ENCODE results near the gene ETS1. TPM values are rescaled to one million over a fixed set of nuclear protein-coding genes. Genes with fewer than 3 reads are reported as not detected.

ETS1 gene
- total RNA-seq, 1 donor from 2014 or later: 45.6 TPM

GRCh38 chr11:128576555-128576954 lies 10.8 kb downstream of the ETS1 start:
- no peak for ATAC-seq (ENCODE audit: poor library complexity)
- DNase-seq: no peak
- intact Hi-C loops (cut with DNase I): no loop called here

- intact Hi-C loops (cut with DNase I): no loop called here
- DNase-seq: peak; percentile 45
- peak; percentile 86 for ATAC-seq (ENCODE audit: poor library complexity)
Measured at GRCh38 chr11:128575961-128576350, 11.4 kb downstream of the ETS1 start.

GRCh38 chr11:128575174-128575960 lies 12.0 kb downstream of the ETS1 start:
- ATAC-seq (ENCODE audit: poor library complexity) (no peak), DNase-seq (no peak)
- intact Hi-C loops (cut with DNase I): no loop called here

DNA sequence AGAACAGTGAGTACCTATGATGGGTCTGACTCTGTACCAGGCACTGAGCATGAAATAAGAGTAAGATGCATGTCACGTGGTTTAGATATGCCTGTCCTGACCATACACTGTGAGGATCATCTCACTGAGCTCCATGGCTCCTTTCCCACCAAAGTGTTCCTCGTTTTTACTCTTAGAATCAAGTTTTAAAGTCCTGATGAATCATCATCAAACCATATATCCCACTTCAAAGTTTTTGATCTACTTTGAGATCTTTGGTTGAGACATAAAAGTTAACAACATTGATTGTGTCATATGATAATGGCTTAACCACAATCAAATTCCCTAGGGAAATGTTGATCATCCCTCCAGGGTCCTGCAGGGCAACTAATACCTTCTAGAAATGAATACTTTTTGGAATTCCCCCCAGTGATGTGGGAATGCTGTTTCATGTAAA lies 12.8 kb downstream of the ETS1 start:
- intact Hi-C loops (cut with DNase I): no loop called here
- no peak for ATAC-seq (ENCODE audit: poor library complexity)
- DNase-seq: no peak

DNA sequence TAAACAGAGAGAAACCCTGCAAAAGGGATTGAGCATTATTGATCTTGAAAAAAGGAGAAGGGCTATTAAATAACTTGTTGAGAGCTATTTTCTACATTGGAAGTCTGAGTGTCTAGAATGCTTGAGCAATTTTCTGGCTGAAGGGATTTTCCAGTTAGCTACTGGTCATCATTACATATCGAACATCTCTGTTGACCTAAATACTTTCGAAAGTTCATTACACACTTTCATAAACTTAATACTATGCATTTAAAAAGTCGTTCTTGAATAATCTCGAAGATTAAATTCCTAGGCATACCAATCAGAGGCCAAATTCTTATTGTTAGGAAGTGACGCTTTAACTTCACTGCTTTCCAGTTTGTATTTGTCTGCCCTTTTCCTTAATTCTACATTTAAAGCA lies 13.7 kb downstream of the ETS1 start:
- DNase-seq (no peak), ATAC-seq (ENCODE audit: poor library complexity) (no peak)
- intact Hi-C loops (cut with DNase I): no loop called here

DNA sequence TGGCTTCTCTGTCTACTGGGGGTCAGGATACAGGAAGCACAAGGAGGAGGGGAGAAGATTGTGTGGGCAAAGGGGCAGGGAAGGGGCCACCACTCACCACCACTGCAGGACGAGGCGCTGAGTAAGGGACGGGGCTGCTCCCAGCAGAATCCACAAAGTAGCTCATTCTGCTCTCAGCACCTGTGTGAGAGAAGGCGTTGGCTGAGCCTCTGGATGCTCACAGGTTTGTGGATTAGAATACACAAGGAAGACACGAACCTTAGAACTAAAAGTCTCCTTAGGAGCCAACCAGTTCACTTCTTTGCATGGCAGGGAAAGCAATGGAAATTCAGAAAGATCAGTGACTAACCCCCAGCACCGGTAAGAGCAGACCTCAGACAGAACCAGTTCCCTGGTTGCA lies 14.4 kb downstream of the ETS1 start:
- ATAC-seq (ENCODE audit: poor library complexity): no peak

DNA sequence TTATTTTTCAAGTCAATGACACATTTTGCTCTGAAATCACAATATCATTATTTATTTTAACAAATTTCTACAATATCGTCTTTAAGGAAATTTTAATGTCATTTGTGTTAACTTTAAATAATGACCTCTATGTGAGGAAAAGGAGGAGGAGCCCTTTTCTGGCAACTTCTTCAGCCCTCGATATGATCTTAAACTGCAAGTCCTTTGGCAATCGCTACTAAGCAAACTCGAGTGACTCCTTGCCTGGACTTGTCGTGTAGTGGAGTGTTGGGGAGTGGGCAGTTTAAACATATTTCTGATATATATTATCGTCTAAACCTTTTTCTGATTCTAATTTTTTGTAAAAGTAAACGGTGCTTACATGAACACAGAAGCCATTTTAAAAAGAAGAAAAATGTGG lies 16.7 kb downstream of the ETS1 start:
- intact Hi-C loops (cut with DNase I): no loop called here
- DNase-seq (no peak), ATAC-seq (ENCODE audit: poor library complexity) (no peak)

More for the DNA sequence above, 14.4 kb downstream of the ETS1 start:
- no peak for DNase-seq
- intact Hi-C loops (cut with DNase I): no loop called here

DNA sequence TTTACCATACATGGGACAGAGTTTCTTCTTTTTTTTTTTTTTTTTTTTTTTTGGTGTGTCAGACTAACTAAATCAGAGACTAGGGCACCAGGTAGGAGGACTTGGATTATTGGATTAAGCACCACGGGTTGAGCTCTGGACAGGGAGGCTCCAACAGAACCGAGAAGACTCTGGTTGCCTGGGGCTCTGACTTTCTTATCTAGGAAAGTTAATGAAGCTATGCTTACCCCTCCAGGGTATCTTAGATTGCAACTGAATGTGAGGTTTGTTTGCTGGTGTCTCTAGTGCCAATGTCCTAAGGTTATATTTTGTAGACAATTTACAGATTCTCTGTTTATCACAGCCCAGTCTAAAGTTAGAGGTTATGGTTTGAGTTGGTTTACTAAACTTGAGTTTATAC lies 18.1 kb downstream of the ETS1 start:
- intact Hi-C loops (cut with DNase I): no loop called here
- DNase-seq (no peak), ATAC-seq (ENCODE audit: poor library complexity) (no peak)

DNA sequence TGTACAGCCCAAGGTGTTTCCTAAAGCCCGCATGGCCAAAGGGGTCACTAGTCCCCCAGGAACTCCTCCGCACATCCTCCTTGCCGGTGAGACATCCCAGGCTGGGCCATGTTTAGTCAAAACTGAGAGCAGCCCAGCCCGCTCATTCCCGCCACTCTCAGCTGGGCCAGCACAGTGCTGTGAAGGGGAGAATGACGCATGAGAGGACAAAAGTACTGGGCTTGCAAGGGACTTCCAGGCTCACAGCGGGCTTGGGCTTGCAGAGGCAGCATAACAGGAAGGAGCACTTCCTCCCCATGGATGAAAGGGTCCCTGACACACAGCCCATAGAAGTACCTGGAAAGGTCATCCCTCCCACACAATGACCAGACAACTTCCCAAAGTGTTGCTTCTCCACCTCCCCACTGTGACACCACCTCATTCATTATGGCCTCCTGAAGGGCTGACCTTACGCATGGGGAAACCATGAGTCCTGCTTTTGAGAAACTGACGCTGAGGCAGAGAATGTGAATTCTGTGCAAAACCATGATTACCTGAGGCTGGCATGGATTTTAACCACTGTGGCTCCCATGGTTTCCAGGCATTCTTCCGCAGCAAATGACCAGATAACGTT lies 19.1 kb downstream of the ETS1 start:
- intact Hi-C loops (cut with DNase I): no loop called here
- ATAC-seq (ENCODE audit: poor library complexity): peak; percentile 31
- DNase-seq: peak; percentile 37

GRCh38 chr11:128567130-128567529 lies 20.2 kb downstream of the ETS1 start:
- DNase-seq (no peak), ATAC-seq (ENCODE audit: poor library complexity) (no peak)
- intact Hi-C loops (cut with DNase I): no loop called here

DNA sequence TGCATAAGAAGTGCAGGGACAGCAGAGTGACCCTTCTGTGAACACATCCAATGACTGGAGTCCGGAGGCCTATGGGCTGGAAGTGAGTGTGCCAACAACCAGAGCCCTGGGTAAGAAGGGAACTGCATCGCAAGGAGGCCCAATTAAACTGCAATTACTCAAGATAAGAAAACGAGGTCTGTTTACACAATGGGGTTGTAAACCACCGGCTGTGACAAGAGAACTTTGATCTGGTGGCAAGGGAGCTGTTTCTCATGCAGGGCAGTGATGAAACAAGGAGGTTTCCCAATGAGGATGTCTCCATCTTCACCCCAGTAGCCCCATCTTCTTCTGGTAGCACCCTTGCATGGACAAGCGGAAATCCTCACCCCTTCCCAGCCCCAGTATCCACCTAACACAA lies 21.5 kb downstream of the ETS1 start:
- DNase-seq (no peak), ATAC-seq (ENCODE audit: poor library complexity) (no peak)
- intact Hi-C loops (cut with DNase I): no loop called here

DNA sequence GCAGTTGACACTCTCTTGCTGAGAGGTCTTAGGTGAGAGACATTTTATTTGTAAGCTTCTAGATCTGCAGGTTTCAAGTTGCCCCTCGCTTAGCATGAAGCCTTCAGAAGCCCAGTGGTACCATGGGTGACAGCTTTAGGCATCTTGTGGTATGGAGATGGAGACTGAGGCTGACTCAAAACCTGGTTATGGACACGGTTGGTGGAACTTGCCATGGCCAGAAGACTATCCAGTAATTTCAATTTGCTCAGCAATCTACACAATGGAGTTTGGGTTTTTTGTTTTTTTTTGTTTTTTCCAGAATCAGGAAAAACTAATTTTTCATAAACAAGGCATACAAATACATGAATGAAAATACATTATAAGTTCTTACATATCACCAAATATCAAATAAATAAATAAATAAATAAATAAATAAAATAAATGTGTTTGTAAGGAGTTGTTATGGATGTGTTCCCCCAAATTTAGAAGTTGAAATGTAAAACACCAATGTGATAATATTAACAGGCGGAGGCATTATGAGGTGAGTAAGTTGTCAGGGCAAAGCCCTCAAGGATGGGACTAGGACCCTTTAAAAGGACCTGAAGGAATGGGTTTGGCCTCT lies 22.6 kb downstream of the ETS1 start:
- DNase-seq (no peak), ATAC-seq (ENCODE audit: poor library complexity) (no peak)
- intact Hi-C loops (cut with DNase I): no loop called here

DNA sequence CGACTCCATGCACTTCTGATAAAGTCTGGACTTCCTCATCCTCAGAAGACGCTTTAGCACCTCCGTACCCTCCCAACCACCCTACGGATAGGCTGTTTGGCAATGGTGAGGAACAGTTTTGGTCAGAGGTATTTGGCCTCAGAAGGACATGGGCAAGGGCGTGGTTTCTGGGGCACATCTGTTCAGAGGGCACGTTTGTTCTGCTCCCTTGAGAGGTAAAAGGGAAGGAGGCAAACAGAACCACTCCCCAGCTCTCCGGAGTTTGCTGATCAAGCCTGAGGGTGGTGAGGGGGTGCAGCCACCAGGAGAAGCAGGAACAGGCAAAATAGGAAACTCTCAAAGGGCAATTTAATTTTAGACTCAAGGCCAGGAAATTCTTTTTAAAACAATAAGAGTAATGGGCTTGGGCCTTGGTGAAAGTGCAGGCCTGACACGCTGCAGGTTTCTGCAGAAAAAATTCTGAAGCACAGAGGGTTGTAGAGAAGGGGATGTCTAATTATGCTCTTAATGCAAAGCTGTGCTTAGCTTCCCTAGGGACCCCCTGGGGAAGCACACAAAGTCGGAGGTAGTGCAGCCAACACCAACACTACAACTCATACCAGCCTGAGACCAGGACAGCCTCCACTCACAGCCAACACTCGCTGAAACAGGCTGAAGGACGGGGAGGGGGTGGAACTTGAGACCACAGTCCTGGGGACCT lies 23.3 kb downstream of the ETS1 start:
- intact Hi-C loops (cut with DNase I): no loop called here
- DNase-seq (no peak), ATAC-seq (ENCODE audit: poor library complexity) (peak; percentile 60)

DNA sequence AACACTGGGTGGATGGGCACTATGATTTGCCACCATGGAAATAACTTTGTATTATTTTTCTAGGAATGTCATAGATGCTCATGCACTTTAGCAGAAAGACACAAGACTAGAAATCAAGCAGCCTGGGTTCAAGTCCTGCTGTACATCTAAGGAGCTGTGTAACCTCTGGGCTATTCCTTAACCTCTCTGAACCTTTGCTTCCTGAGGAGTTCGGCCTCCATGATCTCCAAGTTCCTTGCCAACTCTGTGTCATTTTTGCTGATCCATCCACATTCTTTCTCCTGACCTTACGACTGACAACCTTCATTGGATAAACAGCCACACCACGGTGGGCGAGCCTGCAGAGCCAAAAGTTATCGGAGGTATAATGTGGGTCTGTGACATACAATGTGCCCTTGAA lies 24.1 kb downstream of the ETS1 start:
- no peak for ATAC-seq (ENCODE audit: poor library complexity)
- no peak for DNase-seq
- intact Hi-C loops (cut with DNase I): no loop called here

DNA sequence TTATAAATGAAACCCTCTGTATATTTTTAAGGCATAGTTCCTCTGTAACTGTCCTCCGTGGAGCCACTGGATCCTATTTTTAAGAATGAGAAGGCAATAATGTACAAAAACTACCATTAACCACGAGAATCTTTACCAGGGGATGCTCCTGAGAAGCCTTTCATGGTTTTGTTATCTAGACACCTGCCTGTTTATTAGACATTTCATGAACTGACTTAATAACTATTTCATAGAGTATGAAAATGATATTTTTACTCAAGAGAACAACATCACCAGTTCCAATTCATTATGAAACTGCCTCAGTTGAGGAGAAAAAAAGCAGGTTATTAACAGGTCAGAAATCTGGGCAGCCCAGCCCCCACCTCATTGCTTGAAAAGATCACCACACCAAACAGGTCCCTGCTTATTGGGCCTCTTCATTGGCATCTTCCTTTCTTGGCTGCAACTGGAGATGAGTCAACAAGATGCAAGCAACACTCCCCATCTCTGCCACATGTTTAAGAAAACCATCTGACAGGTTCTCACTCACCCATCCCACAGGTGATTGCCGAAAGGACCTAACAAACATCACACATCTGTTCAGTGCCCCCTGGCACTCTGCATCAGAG lies 27.8 kb downstream of the ETS1 start:
- intact Hi-C loops (cut with DNase I): loop anchor here (10.0 kb wide), 2 partner anchors 65 to 265 kb away; no protein-coding TSS in a partner anchor
- ATAC-seq (ENCODE audit: poor library complexity) (no peak), DNase-seq (no peak)

DNA sequence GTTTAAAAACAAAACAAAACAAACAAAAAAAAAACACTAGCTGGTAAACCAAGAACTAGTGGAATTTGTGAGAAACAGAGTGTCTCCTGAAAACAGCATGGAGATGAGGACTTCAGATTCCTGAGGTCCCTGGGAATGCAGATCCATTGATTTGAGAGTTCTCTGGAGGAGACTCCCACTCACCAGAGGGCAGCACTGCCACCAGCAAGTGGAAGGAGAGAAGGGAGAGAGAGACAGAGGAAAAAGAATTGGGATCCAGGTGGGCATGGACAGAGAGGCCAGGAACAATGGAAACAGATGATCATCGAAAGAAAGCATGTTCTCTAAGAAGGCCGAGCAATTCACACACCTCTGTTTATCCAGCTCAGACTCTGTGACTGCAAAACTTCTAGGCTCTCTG lies 31.8 kb downstream of the ETS1 start:
- intact Hi-C loops (cut with DNase I): loop anchor here (10.0 kb wide), 2 partner anchors 69 to 261 kb away; no protein-coding TSS in a partner anchor
- no peak for DNase-seq
- no peak for ATAC-seq (ENCODE audit: poor library complexity)

DNA sequence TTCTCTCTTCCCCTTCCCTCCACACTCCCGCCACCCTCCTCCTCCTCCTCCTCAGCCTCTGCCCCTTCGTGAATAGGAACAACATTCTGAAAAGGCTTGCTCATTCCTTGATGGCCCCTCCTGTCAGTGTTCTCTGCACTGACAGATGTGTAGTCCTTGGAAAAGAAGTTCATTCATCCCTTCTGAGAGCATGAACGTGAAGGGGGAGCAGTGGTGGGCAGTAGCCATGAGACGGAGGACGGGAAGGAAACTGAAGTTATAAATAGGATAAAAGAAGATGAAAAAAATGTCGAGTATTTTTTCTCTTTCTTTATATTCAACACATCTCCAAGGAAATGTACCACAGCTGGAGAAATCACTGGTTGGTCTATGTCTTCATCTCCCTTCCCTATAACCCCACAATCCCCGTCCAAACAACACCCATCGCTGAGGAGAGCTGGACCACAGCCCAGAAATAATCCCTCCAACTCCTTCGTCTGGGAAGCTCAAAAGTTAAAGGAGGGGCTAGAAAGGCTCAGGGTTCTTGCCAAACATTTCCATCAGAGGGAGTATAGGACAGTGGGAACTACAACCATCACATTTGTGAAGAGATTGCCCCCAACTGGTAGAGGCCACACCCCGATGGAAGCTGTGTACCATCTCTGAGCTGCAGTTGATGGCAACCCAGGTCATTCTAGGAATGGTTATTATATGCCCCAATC lies 33.5 kb downstream of the ETS1 start:
- intact Hi-C loops (cut with DNase I): loop anchor here (10.0 kb wide), 2 partner anchors 71 to 259 kb away; no protein-coding TSS in a partner anchor
- peak; percentile 42 for ATAC-seq (ENCODE audit: poor library complexity)

More for the DNA sequence above, 33.5 kb downstream of the ETS1 start:
- no peak for DNase-seq

Data from Right ventricle myocardium superior (tissue), 1 donor.